ENCODE results near the gene FAM107A.

DNA sequence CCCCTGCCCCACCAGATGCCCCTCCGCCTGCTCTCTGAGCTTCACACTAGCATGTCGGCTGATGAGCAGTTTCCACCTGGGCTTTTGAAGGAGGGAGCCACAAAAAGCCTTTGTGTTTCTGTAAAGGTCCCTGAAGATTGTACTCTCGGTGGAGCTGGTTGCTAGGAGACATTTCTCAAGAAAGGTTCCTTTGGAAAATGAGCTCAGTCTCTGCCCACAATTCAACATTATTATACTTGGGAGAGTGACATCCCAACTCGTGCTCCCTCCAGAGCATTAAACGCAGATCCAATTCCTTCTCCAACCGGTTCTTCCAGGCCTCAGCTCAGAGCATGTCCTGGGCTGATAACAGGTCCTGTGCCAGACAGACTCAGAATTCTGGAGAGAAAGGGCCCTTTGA, 26.8 kb upstream of the FAM107A start:
- TF ChIP-seq SP1 (CRISPR knock-in tag; IDR thresholded peaks at IDR 0.05) = no peak
- no peak for TF ChIP-seq POLR2AphosphoS5 (IDR thresholded peaks at IDR 0.05; ENCODE audit: control insufficient read depth, insufficient read depth, low read depth, low read length)
- no peak for TF ChIP-seq TAF1 (IDR thresholded peaks at IDR 0.05; ENCODE audit: control insufficient read depth, extremely low read depth, insufficient read depth, low read length, severe bottlenecking)
